Endothelial cell (in vitro differentiated cells): ENCODE data around the gene CLDN1. TPM values are rescaled to one million over a fixed set of nuclear protein-coding genes. Genes with fewer than 3 reads are reported as not detected.

ENCODE experiments used
- DNase-seq: peaks from one replicate; pipeline ENCODE4 v3.0.0; 2021; ENCODE audit warnings: low spot score
- H3K27ac Mint-ChIP-seq: one replicate; pipeline ENCODE4 v1.8.0; 2021; ENCODE audit warnings: mixed read lengths, inconsistent platforms; ENCODE audit not compliant: unreplicated experiment
- H3K27me3 Mint-ChIP-seq: one replicate; pipeline ENCODE4 v1.8.0; 2021; ENCODE audit warnings: mild to moderate bottlenecking, moderate library complexity, mixed read lengths, inconsistent platforms; ENCODE audit not compliant: unreplicated experiment
- H3K36me3 Mint-ChIP-seq: one replicate; pipeline ENCODE4 v1.8.0; 2021; ENCODE audit warnings: mild to moderate bottlenecking, low read depth, mixed read lengths, inconsistent platforms; ENCODE audit not compliant: unreplicated experiment
- H3K4me1 Mint-ChIP-seq: one replicate; pipeline ENCODE4 v1.8.0; 2021; ENCODE audit warnings: mild to moderate bottlenecking, mixed read lengths, inconsistent platforms; ENCODE audit not compliant: unreplicated experiment
- H3K4me3 Mint-ChIP-seq: one replicate; pipeline ENCODE4 v1.8.0; 2021; ENCODE audit warnings: mild to moderate bottlenecking, mixed read lengths, inconsistent platforms; ENCODE audit not compliant: unreplicated experiment
- H3K9me3 Mint-ChIP-seq: one replicate; pipeline ENCODE4 v1.8.0; 2021; ENCODE audit warnings: mixed read lengths, inconsistent platforms; ENCODE audit not compliant: unreplicated experiment
- total RNA-seq: library from RNA; stranded (reverse); fragmentation: NEBNext Ultra II Directional; extraction: Animal tissue kit (Norgen Biotek cat#: 25700); gene quantifications from one replicate; pipeline ENCODE4 v1.2.1, GENCODE V29; 2021; ENCODE audit not compliant: unreplicated experiment
- TF ChIP-seq, protein P1 (sequence below): fragments of 200-600 bp; sonication (generic); IDR thresholded peaks from one replicate; pipeline ENCODE4 v1.5.0; 2021; ENCODE audit warnings: antibody characterized with exemption; ENCODE audit not compliant: unreplicated experiment

The CLDN1 gene
- total RNA-seq, 1 donor from 2014 or later, result 0.13 TPM

DNA sequence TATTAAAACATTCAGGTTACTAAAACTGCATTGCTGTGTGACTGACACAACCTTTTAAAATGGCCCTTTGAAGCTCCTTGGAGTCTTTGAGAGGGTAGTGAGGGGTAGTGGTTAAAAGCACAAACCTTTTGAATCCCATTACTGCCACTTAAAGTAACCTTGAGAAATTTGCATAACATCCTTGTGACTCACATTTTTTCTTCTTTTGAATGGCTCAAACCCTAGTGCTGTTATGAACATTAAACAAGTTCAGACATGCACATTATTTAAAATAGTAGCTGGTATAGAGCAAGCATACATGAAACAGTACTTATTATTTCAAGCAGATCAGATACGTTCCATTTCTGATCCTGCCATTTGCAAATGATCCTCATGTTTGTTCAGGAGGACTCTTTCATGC lies 3.7 kb upstream of the CLDN1 start:
- H3K4me3 Mint-ChIP-seq, result no peak overlapping the region
- peaks cover 7% of the 10 kb centered on the region for H3K27me3 Mint-ChIP-seq
- DNase-seq, result no peak
- H3K27ac Mint-ChIP-seq, result no peak overlapping the region
- TF ChIP-seq, protein P1, sequence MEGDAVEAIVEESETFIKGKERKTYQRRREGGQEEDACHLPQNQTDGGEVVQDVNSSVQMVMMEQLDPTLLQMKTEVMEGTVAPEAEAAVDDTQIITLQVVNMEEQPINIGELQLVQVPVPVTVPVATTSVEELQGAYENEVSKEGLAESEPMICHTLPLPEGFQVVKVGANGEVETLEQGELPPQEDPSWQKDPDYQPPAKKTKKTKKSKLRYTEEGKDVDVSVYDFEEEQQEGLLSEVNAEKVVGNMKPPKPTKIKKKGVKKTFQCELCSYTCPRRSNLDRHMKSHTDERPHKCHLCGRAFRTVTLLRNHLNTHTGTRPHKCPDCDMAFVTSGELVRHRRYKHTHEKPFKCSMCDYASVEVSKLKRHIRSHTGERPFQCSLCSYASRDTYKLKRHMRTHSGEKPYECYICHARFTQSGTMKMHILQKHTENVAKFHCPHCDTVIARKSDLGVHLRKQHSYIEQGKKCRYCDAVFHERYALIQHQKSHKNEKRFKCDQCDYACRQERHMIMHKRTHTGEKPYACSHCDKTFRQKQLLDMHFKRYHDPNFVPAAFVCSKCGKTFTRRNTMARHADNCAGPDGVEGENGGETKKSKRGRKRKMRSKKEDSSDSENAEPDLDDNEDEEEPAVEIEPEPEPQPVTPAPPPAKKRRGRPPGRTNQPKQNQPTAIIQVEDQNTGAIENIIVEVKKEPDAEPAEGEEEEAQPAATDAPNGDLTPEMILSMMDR, result no peak
- H3K36me3 Mint-ChIP-seq, result no peaks in the 10 kb centered on the region
- H3K9me3 Mint-ChIP-seq, result no peaks in the 10 kb centered on the region
- peaks cover 7% of the 10 kb centered on the region for H3K4me1 Mint-ChIP-seq

DNA sequence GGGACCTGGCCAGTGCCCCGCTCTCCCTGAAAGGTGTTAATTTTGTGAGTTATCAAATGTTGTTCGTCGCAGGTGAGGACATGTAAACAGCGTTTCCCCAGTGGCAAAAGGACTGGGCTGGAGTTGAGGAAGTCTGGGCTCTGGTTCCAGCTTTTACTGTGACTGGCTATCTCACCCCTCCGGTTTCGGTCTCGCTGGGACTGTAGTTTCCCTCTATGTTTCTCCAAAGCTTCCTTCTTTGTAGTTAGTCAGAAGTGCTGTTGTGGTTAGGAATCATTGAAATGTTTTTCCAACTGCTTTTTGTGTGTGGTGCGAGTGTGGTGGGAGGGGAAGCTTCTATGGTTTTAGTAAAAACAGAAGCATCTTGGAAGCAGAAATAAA lies 990 bp upstream of the CLDN1 start:
- TF ChIP-seq, protein P1, result no peak
- Mint-ChIP-seq H3K36me3 (no peaks in the 10 kb centered on the region), H3K27ac (no peak overlapping the region), H3K4me1 (peaks cover 7% of the 10 kb centered on the region), H3K9me3 (no peaks in the 10 kb centered on the region), H3K27me3 (peaks cover 7% of the 10 kb centered on the region), H3K4me3 (peak overlapping the region; percentile 80)
- DNase-seq, result no peak

DNA sequence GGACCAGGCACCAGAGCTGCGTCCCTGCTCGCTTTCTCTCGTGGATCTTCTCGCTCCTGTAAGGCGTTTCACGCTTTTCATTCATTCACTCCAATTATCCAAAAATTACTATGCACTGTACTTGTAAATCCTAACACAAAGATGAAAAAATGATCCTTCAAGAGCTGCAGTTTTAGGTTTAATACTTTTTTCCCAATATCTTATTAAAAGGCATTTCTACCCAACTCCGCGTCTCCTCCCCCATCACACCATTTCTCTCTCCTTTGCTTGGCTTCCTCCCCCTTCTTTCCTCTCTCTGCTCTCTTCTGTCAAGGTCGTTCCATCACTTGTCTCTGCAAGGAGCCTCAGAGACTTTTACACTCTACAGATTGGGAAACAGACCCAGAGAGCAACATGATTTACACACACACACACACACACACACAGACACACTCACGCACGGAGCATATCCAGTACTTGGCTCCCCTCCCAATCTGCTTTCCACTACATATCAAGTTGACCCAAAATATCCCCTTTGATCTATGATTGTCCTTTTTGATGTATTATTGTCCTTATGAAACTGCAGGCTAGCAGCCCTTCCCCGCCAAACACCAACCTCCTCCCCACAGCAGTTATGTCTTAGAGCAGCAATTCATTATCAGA lies 479 bp upstream of the CLDN1 start:
- TF ChIP-seq, protein P1, result peak; percentile 21
- peaks cover 7% of the 10 kb centered on the region for H3K27me3 Mint-ChIP-seq
- no peak for DNase-seq
- no peaks in the 10 kb centered on the region for H3K36me3 Mint-ChIP-seq
- H3K4me1 Mint-ChIP-seq, result peaks cover 7% of the 10 kb centered on the region
- no peak overlapping the region for H3K27ac Mint-ChIP-seq
- peak overlapping the region; percentile 80 for H3K4me3 Mint-ChIP-seq
- no peaks in the 10 kb centered on the region for H3K9me3 Mint-ChIP-seq

DNA sequence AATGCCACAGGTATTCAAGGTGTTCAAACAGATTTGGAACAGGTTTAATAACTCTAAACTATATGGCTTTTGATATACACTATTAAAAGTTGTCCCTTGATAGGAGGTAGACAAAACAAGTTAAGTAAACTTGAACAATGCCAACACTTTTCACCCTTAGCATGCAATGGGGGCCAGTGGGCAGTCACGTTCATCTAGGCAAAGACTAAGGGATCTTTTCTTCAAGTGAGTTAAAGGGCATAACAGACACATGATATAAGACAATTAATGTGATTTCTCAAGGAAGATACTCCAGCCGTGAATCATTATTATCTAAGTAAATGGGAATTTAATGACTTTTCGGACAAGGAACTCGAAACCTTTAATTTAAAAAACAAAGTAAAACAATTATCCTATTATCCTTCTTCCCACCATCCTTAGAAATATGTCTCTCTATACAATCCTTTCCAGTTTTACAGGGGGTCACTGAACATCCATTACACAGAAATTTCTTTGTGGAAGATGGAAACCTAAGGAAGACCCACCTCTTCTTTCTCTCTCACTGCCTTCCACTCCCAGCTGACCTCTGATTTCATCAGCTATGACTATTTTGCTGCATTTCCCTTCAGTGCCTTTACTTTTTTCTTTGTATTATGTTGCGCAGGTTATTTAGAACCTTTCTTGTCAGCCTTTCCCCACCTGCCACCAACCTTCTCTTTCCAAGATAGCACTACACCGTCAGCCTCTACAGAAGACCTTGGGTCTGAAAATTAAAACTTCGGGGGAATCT lies 1.5 kb downstream of the CLDN1 start:
- H3K4me1 Mint-ChIP-seq, result peaks cover 7% of the 10 kb centered on the region
- H3K27me3 Mint-ChIP-seq, result peaks cover 7% of the 10 kb centered on the region
- H3K27ac Mint-ChIP-seq, result no peak overlapping the region
- TF ChIP-seq, protein P1, result no peak
- H3K36me3 Mint-ChIP-seq, result no peaks in the 10 kb centered on the region
- H3K9me3 Mint-ChIP-seq, result no peaks in the 10 kb centered on the region
- DNase-seq, result no peak
- no peak overlapping the region for H3K4me3 Mint-ChIP-seq

DNA sequence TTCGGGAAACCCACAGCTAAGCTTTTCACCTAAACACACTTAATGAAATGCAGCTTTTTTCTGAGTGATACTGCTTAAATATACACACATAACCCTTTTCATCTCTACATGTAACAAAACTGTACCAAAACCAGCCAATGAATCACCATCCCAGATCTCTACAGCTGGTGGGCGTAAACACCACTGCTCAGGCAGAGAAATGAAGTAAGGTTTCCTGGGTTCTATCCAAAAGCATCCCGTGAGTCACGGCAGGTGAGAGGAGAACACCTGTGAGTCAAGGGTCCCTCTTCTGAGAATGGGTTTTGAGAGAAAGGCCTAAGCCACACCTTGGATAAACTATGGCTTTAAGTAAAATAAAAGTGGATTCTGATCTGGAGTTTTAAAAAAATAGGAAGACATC lies 2.6 kb downstream of the CLDN1 start:
- Mint-ChIP-seq H3K9me3 (no peaks in the 10 kb centered on the region), H3K4me1 (peaks cover 7% of the 10 kb centered on the region), H3K27ac (no peak overlapping the region), H3K4me3 (no peak overlapping the region), H3K27me3 (peaks cover 7% of the 10 kb centered on the region), H3K36me3 (no peaks in the 10 kb centered on the region)
- TF ChIP-seq, protein P1, result no peak
- DNase-seq, result no peak
